GM12864 (cell line): ENCODE measurements around the gene ABCC10.
"Not testable (repeated sequence)": the region's sequence is repeated elsewhere in the genome, so short reads cannot be mapped to it uniquely, and the experiment has no call there.

Experiments
- DNase-seq: peaks from one replicate; pipeline ENCODE4 v3.0.0-alpha.2; 2011; ENCODE audit warnings: low read depth
- H3K4me3 ChIP-seq: 2 replicates; pipeline ENCODE4 v1.5.1; 2011; ENCODE audit warnings: mild to moderate bottlenecking, low read depth, low read length, control low read depth
- TF ChIP-seq, protein P1 (sequence below): IDR thresholded peaks from 2 replicates; pipeline ENCODE4 v1.5.1; 2011; ENCODE audit warnings: low read depth, mild to moderate bottlenecking, moderate library complexity, low read length, control low read depth, inconsistent platforms; ENCODE audit errors: missing control alignments

The ABCC10 gene

DNA sequence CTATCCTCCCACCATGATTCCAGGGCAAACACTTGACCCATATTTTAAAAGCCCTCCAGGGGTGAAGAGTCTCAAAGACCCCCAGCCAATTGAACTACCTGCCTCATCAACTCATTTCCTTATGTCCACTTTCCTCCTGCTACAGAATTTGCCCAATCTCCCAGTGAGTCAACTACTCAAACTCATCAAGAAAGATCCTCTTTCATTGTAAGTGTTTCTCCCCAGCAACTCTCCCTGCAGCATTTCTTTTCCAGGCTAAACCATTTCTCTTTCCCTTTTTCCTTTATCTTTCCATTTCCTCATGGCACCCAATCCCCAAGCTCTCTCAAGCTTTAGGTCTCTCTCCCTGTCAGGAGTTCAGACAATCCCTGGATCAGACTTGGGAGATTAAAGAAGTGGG lies 26.5 kb downstream of the ABCC10 start:
- no peak for DNase-seq
- TF ChIP-seq, protein P1, sequence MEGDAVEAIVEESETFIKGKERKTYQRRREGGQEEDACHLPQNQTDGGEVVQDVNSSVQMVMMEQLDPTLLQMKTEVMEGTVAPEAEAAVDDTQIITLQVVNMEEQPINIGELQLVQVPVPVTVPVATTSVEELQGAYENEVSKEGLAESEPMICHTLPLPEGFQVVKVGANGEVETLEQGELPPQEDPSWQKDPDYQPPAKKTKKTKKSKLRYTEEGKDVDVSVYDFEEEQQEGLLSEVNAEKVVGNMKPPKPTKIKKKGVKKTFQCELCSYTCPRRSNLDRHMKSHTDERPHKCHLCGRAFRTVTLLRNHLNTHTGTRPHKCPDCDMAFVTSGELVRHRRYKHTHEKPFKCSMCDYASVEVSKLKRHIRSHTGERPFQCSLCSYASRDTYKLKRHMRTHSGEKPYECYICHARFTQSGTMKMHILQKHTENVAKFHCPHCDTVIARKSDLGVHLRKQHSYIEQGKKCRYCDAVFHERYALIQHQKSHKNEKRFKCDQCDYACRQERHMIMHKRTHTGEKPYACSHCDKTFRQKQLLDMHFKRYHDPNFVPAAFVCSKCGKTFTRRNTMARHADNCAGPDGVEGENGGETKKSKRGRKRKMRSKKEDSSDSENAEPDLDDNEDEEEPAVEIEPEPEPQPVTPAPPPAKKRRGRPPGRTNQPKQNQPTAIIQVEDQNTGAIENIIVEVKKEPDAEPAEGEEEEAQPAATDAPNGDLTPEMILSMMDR, result no peak
- no peak overlapping the region for H3K4me3 ChIP-seq

- TF ChIP-seq, protein P1, result peak; percentile 98
- no peak for DNase-seq
- H3K4me3 ChIP-seq, result no peak overlapping the region
These were observed 27.0 kb downstream of the ABCC10 start for GRCh38 chr6:43454290-43454695.

GRCh38 chr6:43454696-43455530 lies 27.6 kb downstream of the ABCC10 start:
- no peak for DNase-seq
- peak overlapping the region; percentile 58 for H3K4me3 ChIP-seq
- TF ChIP-seq, protein P1, result peak; percentile 2

DNA sequence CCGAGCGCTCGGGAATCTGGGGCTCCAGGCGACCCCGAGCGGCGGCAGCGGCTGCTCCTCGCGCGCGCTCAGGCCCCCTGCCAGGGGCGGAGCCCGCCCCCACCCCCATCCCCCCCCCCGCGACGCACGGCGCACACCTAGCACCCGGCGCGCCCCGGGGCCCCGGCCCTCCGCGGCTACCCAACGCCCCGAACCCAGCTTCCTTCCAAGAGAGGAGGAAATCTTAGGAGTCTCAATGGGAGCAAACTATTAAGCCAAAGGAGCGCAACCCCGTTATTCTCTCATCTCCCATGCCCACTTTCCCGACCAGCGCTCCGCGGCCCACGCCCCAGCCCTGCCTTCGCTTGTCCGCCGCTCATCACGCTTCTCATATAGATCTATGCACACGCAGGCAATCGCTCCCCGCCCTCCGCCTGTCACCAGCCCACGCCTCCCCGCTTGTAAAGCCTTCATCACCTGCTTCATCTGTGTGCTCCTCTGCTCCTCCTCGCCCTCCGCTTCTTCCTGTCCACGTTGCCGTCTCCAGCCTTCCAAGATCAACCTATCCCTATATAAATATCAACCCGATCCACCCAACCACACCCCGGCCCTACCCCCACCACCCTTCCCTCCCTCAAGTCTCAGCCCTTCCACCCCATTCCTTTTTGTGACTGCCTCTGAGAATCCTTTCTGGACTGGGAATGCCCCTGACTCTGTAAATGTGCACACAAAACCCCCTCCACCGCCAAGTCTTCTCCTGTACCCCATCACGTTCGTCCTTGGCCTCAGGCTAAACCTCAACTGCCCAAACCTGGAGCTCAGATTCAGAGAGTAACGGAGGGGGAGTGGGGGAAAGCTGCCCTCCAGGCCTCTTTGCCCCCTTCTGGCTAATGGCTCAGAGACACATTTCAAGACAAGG lies 28.4 kb downstream of the ABCC10 start, which contains the start of gene DLK2:
DLK2 (minus strand) TSS at position 18 of the 898 bp plus-strand sequence. CDS start 723 bp downstream, outside the sequence.
- peak within 1 kb of the TSS; percentile 58 for H3K4me3 ChIP-seq
- TF ChIP-seq, protein P1, result no peak
- DNase-seq, result no peak

DNA sequence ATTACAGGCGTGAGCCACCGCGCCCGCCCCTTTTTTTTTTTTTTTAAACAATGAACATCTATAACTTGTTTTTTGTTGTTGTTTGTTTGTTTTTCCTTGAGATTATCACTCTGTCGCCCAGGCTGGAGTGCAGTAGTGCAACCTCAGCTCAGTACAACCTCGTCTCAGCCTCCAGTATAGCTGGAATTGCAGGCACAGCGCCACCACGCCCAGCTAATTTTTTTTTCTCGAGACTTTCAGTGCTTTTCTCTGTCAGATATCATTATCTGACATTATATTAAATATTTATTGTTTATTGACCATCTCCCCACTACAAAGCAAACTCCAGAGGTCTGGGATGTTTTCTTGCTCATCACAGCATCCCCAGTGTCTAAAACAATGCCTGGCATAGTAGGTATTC lies 30.3 kb downstream of the ABCC10 start:
- DNase-seq, result no peak
- H3K4me3 ChIP-seq, result no peak overlapping the region
- TF ChIP-seq, protein P1, result no peak

GRCh38 chr6:43458154-43458553 lies 30.8 kb downstream of the ABCC10 start:
- DNase-seq, H3K4me3 ChIP-seq: not testable (repeated sequence)

GRCh38 chr6:43459535-43459934 lies 32.2 kb downstream of the ABCC10 start:
- TF ChIP-seq, protein P1, result no peak
- no peak for DNase-seq
- no peak overlapping the region for H3K4me3 ChIP-seq
